ENCODE measurements around the gene RNF130. TPM values are rescaled to one million over a fixed set of nuclear protein-coding genes. Genes with fewer than 3 reads are reported as not detected.

RNF130 gene
- total and polyA plus RNA-seq, 7 experiments from 2014 or later, result 3.6 to 76.3 (median 21.0) TPM

DNA sequence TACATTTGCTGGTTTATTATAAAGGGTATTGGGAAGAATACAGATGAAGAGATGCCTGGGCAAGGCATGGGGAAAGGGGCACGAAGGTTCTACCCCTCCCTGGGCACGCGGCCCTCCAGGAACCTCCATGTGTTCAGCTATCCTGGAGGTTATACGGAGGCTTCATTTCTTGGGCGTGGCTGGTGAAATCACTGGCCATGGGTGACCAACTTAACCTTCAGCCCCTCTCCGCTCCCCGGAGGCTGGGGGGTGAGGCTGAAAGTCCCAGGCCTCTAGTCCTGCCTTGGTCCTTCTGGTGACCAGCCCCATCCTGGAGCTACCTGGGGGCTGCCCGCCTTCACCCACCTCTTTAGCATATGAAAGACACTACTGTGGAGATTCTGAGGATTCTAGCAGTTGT lies 17.0 kb upstream of the RNF130 start:
- Histone ChIP-seq H3K27me3 (ENCODE audit: control insufficient read depth in 2 of 2, insufficient read depth in 2 of 2, low read length in 2 of 2) (no peaks in the 10 kb centered on the region), H3K27ac (ENCODE audit: low read depth, low read length) (no peak overlapping the region), H3K36me3 (ENCODE audit: control insufficient read depth in 2 of 3, insufficient read depth in 3 of 3, low read length in 3 of 3) (no peaks in the 10 kb centered on the region), H3K4me1 (ENCODE audit: control insufficient read depth in 2 of 2, insufficient read depth in 2 of 2, low read length in 2 of 2) (peaks cover 6% of the 10 kb centered on the region in 2 donors), H3K4me3 (ENCODE audit: low read length) (no peak overlapping the region), H3K9me3 (ENCODE audit: control insufficient read depth in 2 of 3, low read length in 3 of 3) (no peaks in the 10 kb centered on the region)
- DNase-seq (no peak), ATAC-seq (no peak)
- Mint-ChIP-seq H3K36me3 (no peaks in the 10 kb centered on the region), H3K4me1 (peaks cover 6 to 37% (median 27%) of the 10 kb centered on the region in 7 donors), H3K9me3 (peaks cover 0 to 1% (median 0%) of the 10 kb centered on the region in 11 donors), H3K4me3 (peak overlapping the region in 5 of 10 donors; percentile 24 to 88 (median 82)), H3K27me3 (peaks cover 2 to 7% (median 4%) of the 10 kb centered on the region in 5 donors), H3K27ac (peak overlapping the region in 6 of 9 donors; percentile 32 to 83 (median 57))
- POLR2A ChIA-PET, result interaction anchor here (1.4 kb wide), 1 partner anchor 16 kb away, joined by 4 read pairs; no protein-coding TSS in a partner anchor
- intact Hi-C loops (cut with micrococcal nuclease), result no loop called here
- CTCF ChIA-PET, result interaction anchor here (1.2 kb wide), 1 partner anchor 231 kb away, joined by 3 read pairs; no protein-coding TSS in a partner anchor

DNA sequence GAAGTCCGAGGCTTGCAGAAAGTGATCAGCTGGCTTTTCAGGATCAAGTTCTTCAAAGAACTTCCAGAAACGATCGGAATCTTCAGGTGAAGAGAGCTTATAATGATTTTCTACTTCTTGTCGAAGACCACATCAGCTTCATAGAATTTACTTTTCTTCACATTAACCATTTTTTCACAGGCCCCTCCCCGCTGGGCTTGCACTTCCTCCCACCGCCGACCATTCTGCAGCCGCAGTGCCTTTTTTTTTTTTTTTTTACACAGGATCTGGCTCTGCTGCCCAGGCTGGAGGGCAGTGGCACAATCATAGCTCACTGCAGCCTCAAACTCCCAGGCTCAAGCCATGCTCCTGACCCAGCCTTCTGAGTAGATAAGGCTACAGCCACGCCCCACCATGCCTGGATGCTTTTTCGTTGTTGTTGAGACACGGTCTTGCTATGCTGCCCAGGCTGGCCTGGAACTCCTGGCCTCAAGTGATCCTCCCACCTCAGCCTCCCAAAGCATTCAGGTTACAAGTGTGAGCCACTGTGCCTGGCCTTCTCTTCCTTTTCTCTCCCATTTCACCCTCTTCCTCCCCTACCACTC lies 15.3 kb upstream of the RNF130 start:
- no peak overlapping the region for H3K4me3 ChIP-seq (ENCODE audit: low read length)
- H3K36me3 Mint-ChIP-seq, result no peaks in the 10 kb centered on the region
- H3K4me1 ChIP-seq (ENCODE audit: control insufficient read depth in 2 of 2, insufficient read depth in 2 of 2, low read length in 2 of 2), result peaks cover 6% of the 10 kb centered on the region in 2 donors
- peak overlapping the region in 7 of 9 donors; percentile 31 to 91 (median 77) for H3K27ac Mint-ChIP-seq
- H3K9me3 ChIP-seq (ENCODE audit: control insufficient read depth in 2 of 3, low read length in 3 of 3), result no peaks in the 10 kb centered on the region
- H3K4me1 Mint-ChIP-seq, result peaks cover 6 to 37% (median 27%) of the 10 kb centered on the region in 7 donors
- H3K9me3 Mint-ChIP-seq, result peaks cover 0 to 1% (median 0%) of the 10 kb centered on the region in 11 donors
- peak overlapping the region in 2 of 10 donors; percentile 5 to 8 for H3K4me3 Mint-ChIP-seq
- H3K27me3 Mint-ChIP-seq, result peaks cover 10 to 20% (median 17%) of the 10 kb centered on the region in 5 donors
- H3K27me3 ChIP-seq (ENCODE audit: control insufficient read depth in 2 of 2, insufficient read depth in 2 of 2, low read length in 2 of 2), result no peaks in the 10 kb centered on the region
- ATAC-seq (no peak), DNase-seq (no peak)
- no peaks in the 10 kb centered on the region for H3K36me3 ChIP-seq (ENCODE audit: control insufficient read depth in 2 of 3, insufficient read depth in 3 of 3, low read length in 3 of 3)
- H3K27ac ChIP-seq (ENCODE audit: low read depth, low read length), result no peak overlapping the region
- intact Hi-C loops (cut with micrococcal nuclease), result no loop called here
- ChIA-PET CTCF (no interaction called here), POLR2A (interaction anchor here (1.3 kb wide), 1 partner anchor 14 kb away, joined by 3 read pairs; no protein-coding TSS in a partner anchor)

GRCh38 chr5:180085837-180086236 lies 14.3 kb upstream of the RNF130 start:
- ATAC-seq (peak; percentile 79), DNase-seq (peak in 7 of 9 donors; percentile 65 to 91 (median 82))
- Mint-ChIP-seq H3K36me3 (no peaks in the 10 kb centered on the region), H3K9me3 (peaks cover 0 to 1% (median 0%) of the 10 kb centered on the region in 11 donors), H3K4me1 (peaks cover 6 to 29% (median 21%) of the 10 kb centered on the region in 7 donors), H3K4me3 (peak overlapping the region in 8 of 10 donors; percentile 0 to 60 (median 44)), H3K27ac (peak overlapping the region in 8 of 9 donors; percentile 39 to 91 (median 78)), H3K27me3 (peaks cover 7 to 28% (median 23%) of the 10 kb centered on the region in 5 donors)
- H3K4me3 ChIP-seq (ENCODE audit: low read length), result no peak overlapping the region
- intact Hi-C loops (cut with micrococcal nuclease), result no loop called here
- no peak overlapping the region for H3K27ac ChIP-seq (ENCODE audit: low read depth, low read length)
- POLR2A ChIA-PET, result interaction anchor here (0.6 to 1.3 kb wide), 4 partner anchors 13 to 1969 kb away, joined by 3 read pairs; partner anchors contain the start of gene RNF130
- no peaks in the 10 kb centered on the region for H3K9me3 ChIP-seq (ENCODE audit: control insufficient read depth in 2 of 3, low read length in 3 of 3)
- H3K36me3 ChIP-seq (ENCODE audit: control insufficient read depth in 2 of 3, insufficient read depth in 3 of 3, low read length in 3 of 3), result no peaks in the 10 kb centered on the region
- peaks cover under 1% of the 10 kb centered on the region in 2 donors for H3K4me1 ChIP-seq (ENCODE audit: control insufficient read depth in 2 of 2, insufficient read depth in 2 of 2, low read length in 2 of 2)
- CTCF ChIA-PET, result interaction anchor here (0.6 to 0.7 kb wide), 2 partner anchors 179 to 277 kb away, joined by 3 to 7 read pairs; no protein-coding TSS in a partner anchor
- H3K27me3 ChIP-seq (ENCODE audit: control insufficient read depth in 2 of 2, insufficient read depth in 2 of 2, low read length in 2 of 2), result no peaks in the 10 kb centered on the region

- Histone ChIP-seq H3K4me3 (ENCODE audit: low read length) (no peak overlapping the region), H3K27ac (ENCODE audit: low read depth, low read length) (no peak overlapping the region), H3K4me1 (ENCODE audit: control insufficient read depth in 2 of 2, insufficient read depth in 2 of 2, low read length in 2 of 2) (peaks cover 0 to 4% of the 10 kb centered on the region in 2 donors), H3K27me3 (ENCODE audit: control insufficient read depth in 2 of 2, insufficient read depth in 2 of 2, low read length in 2 of 2) (peaks cover 0 to 3% of the 10 kb centered on the region in 2 donors), H3K9me3 (ENCODE audit: control insufficient read depth in 2 of 3, low read length in 3 of 3) (no peaks in the 10 kb centered on the region), H3K36me3 (ENCODE audit: control insufficient read depth in 2 of 3, insufficient read depth in 3 of 3, low read length in 3 of 3) (no peaks in the 10 kb centered on the region)
- intact Hi-C loops (cut with micrococcal nuclease), result no loop called here
- peak overlapping the region in 5 of 9 donors; percentile 19 to 91 (median 51) for H3K27ac Mint-ChIP-seq
- ChIA-PET POLR2A (interaction anchor here (1.1 kb wide), 1 partner anchor 14 kb away, joined by 3 read pairs; the partner anchor contains the start of gene RNF130), CTCF (interaction anchor here (0.7 kb wide), 1 partner anchor 178 kb away, joined by 3 read pairs; no protein-coding TSS in a partner anchor)
- H3K4me3 Mint-ChIP-seq, result no peak overlapping the region
- peaks cover 10 to 37% (median 29%) of the 10 kb centered on the region in 5 donors for H3K27me3 Mint-ChIP-seq
- no peak for ATAC-seq
- H3K36me3 Mint-ChIP-seq, result peaks cover 0 to 4% (median 0%) of the 10 kb centered on the region in 5 donors
- peaks cover 6 to 33% (median 28%) of the 10 kb centered on the region in 7 donors for H3K4me1 Mint-ChIP-seq
- DNase-seq, result peak in 1 of 9 donors; percentile 35
- H3K9me3 Mint-ChIP-seq, result no peaks in the 10 kb centered on the region
Measured at GRCh38 chr5:180084638-180085561, 13.3 kb upstream of the RNF130 start.

DNA sequence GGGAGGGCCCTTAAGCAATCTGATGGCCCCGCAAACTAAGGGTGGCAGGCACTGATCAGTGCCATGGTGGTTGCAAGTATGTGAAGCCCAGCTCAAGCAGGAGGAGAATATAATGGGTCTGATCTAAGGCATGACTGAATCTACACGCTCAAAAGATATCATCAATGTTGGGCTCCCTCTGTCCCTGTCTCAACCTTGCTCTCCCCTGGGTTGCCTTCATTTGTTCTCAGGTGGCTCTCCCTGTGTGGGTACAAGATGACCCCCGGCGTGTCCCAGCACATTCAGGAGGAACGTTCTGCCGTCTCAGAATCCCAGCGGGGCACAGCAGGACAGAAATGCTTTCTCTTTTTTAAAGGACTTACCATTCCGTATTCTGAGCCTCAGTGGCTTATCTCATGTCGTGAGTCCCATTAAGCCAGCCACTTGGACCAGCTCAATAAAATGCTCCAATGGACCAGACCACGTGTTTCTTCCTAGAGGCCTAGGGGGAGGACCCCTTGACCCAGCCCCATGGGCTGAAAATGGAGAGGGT lies 12.0 kb upstream of the RNF130 start:
- H3K27me3 Mint-ChIP-seq, result peaks cover 19 to 44% (median 37%) of the 10 kb centered on the region in 5 donors
- POLR2A ChIA-PET, result interaction anchor here (0.6 to 1.1 kb wide), 2 partner anchors 12 to 265 kb away, joined by 4 to 5 read pairs; partner anchors contain the start of gene RNF130

More for the DNA sequence above, 12.0 kb upstream of the RNF130 start:
- intact Hi-C loops (cut with micrococcal nuclease), result no loop called here
- ATAC-seq, result no peak
- H3K4me1 ChIP-seq (ENCODE audit: control insufficient read depth in 2 of 2, insufficient read depth in 2 of 2, low read length in 2 of 2), result peaks cover 0 to 6% of the 10 kb centered on the region in 2 donors
- Mint-ChIP-seq H3K4me1 (peaks cover 6 to 32% (median 28%) of the 10 kb centered on the region in 7 donors), H3K36me3 (peaks cover 0 to 4% (median 0%) of the 10 kb centered on the region in 5 donors), H3K4me3 (peak overlapping the region in 1 of 10 donors; percentile 41), H3K27ac (peak overlapping the region in 2 of 9 donors; percentile 38 to 51), H3K9me3 (no peaks in the 10 kb centered on the region)
- no peak overlapping the region for H3K4me3 ChIP-seq (ENCODE audit: low read length)
- no peak overlapping the region for H3K27ac ChIP-seq (ENCODE audit: low read depth, low read length)
- no peak for DNase-seq
- H3K27me3 ChIP-seq (ENCODE audit: control insufficient read depth in 2 of 2, insufficient read depth in 2 of 2, low read length in 2 of 2), result peaks cover 3% of the 10 kb centered on the region in 2 donors
- no peaks in the 10 kb centered on the region for H3K9me3 ChIP-seq (ENCODE audit: control insufficient read depth in 2 of 3, low read length in 3 of 3)
- CTCF ChIA-PET, result no interaction called here
- H3K36me3 ChIP-seq (ENCODE audit: control insufficient read depth in 2 of 3, insufficient read depth in 3 of 3, low read length in 3 of 3), result no peaks in the 10 kb centered on the region
